GM12891 (cell line): ENCODE measurements around the gene SORCS2.
"Not testable (repeated sequence)": the region's sequence is repeated elsewhere in the genome, so short reads cannot be mapped to it uniquely, and the experiment has no call there.

Source experiments
- DNase-seq: peaks from one replicate; pipeline ENCODE4 v3.0.0; 2011; ENCODE audit warnings: low spot score; ENCODE audit not compliant: insufficient read length
- FAIRE-seq: peaks from 2 replicates; lab custom pipeline; 2011; peaks lifted over from hg19 to GRCh38; lab: Jason Lieb, UNC
- PAX5 ChIP-seq: IDR thresholded peaks from 2 replicates; pipeline ENCODE4 v1.6.1; 2011; ENCODE audit warnings: low read length, moderate library complexity, mild to moderate bottlenecking; ENCODE audit not compliant: insufficient read depth, severe bottlenecking
- POLR2A ChIP-seq: IDR thresholded peaks from 2 replicates; pipeline ENCODE4 v1.6.1; 2011; ENCODE audit warnings: low read depth, low read length, control low read depth
- POLR2AphosphoS5 ChIP-seq: IDR thresholded peaks from 2 replicates; pipeline ENCODE4 v1.6.1; 2011; ENCODE audit warnings: low read depth, low read length, control low read depth
- POU2F2 ChIP-seq: IDR thresholded peaks from 2 replicates; pipeline ENCODE4 v1.6.1; 2011; ENCODE audit warnings: low read depth, mild to moderate bottlenecking, control low read depth, low read length, moderate library complexity
- SPI1 ChIP-seq: IDR thresholded peaks from 2 replicates; pipeline ENCODE4 v1.6.1; 2011; ENCODE audit warnings: low read depth, low read length, control low read depth
- TAF1 ChIP-seq: IDR thresholded peaks from 2 replicates; pipeline ENCODE4 v1.6.1; 2011; ENCODE audit warnings: low read depth, low read length, control low read depth

The SORCS2 gene

DNA sequence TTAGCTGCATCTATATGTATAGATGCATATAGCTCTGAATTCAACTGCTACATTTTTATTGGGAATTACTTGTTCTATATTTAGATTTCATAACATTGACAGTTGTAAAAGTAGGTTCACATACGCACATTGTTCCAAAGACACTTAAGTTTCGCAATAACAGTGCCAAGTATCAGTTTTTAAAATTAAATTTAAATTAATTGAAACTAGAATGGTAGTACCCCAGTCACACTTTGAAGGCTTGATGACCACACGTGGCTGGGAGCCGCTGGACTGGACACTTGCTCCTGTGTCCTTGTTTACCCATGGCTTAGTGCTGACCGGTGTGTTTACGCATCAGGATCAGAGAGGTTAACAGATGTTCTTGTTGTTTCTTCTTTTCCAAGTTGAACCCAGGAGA lies 383.1 kb downstream of the SORCS2 start:
- no peak for TF ChIP-seq POLR2A
- no peak for TF ChIP-seq PAX5
- FAIRE-seq, result no peak

DNA sequence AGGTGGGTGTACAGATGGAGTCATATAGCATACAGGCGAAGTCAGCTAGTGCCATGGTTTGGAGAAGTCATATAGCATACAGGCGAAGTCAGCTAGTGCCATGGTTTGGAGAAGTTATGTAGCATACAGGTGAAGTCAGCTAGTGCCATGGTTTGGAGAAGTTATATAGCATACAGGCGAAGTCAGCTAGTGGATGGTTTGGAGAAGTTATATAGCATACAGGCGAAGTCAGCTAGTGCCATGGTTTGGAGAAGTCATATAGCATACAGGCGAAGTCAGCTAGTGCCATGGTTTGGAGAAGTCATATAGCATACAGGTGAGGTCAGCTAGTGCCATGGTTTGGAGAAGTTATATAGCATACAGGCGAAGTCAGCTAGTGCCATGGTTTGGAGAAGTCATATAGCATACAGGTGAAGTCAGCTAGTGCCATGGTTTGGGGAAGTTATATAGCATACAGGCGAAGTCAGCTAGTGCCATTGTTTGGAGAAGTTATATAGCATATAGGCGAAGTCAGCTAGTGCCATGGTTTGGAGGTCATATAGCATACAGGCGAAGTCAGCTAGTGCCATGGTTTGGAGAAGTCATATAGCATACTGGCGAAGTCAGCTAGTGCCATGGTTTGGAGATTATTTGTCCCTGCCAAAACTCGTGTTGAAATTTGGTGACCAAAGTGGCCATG lies 385.2 kb downstream of the SORCS2 start:
- not testable (repeated sequence) for FAIRE-seq

More for the DNA sequence above, 383.1 kb downstream of the SORCS2 start:
- no peak for DNase-seq

DNA sequence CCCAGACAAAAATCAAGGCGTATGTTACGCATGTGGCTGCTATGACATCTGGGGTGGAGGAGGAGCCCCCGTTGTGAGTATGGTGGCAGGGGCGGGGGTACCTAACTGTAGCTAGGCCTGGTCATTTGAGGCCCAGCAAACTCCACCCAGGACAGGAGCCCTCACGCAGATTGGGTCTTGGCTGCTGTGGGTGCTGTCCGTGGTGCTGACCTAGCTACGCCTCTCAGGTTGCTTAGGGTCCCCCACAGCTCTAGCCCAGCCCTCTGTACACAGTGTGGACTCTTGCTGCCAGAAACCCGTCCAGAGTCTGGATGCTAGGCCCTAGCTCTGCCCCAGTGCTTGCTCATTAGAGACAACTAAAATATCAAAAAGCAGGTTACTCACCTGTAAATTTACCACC lies 389.1 kb downstream of the SORCS2 start:
- FAIRE-seq (no peak), DNase-seq (no peak)
- TF ChIP-seq POLR2A (no peak), POLR2AphosphoS5 (no peak)

More for the DNA sequence above, 385.2 kb downstream of the SORCS2 start:
- not testable (repeated sequence) for DNase-seq

DNA sequence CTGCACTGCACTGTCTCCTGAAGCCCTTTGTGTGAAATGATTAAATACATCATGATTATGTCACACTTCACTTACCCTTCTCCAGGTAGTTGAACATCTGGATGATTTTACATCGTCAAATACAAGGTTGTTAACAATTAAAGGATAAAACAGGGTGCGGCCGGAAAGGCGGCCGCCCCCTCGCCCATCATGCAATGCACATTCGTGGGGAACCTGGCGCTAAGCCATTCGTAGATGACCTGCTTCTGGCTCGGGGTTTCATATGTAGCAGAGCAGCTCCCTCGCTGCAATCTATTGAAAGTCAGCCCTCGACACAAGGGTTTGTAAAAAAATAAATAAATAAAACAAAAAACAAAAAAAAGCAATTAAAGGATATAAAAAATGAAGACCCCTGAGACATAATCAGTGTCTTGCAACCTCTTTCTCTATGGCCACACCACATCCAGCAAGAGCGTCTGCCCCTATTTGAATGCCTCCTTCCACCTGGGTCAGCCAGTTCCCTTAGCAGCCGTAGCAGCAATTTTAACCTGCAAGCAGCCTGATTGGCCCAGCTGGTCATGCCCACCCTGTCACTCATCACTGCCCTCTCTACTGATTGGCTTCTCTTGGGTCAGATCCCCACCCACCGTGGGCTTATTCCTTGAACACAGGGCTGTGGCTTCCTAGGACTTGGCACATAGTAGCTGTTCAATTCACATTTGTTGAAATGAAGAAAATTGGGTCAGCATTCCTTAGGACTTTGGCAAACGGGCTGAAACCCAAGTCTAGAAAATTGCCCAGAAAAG lies 390.2 kb downstream of the SORCS2 start:
- TF ChIP-seq PAX5, result no peak
- TF ChIP-seq POLR2AphosphoS5, result no peak
- no peak for TF ChIP-seq POLR2A
- no peak for TF ChIP-seq SPI1
- no peak for TF ChIP-seq TAF1
- TF ChIP-seq POU2F2, result no peak
- FAIRE-seq (no peak), DNase-seq (no peak)

DNA sequence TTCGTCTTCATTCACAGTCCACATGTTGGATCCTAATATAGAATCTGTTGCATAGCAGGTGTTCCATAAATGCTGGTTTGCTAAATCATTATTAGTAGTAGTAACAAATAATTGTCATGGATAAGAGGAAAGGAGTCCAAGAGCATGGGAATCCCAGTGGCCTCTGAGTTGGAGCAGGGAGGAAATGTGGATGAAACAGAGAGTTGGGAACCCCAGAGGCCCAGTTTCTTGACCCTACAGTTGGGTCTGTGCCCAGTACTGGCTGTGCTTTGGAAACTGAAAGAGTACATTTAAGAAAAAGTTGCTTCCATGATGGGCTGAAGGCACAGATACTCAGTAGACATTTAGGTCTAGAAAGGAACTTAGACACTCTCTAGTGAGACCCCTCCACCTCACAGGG lies 391.8 kb downstream of the SORCS2 start:
- TF ChIP-seq POU2F2, result no peak
- no peak for TF ChIP-seq POLR2A
- TF ChIP-seq SPI1, result no peak
- TF ChIP-seq POLR2AphosphoS5, result no peak
- no peak for TF ChIP-seq PAX5
- no peak for TF ChIP-seq TAF1
- no peak for DNase-seq
- no peak for FAIRE-seq

DNA sequence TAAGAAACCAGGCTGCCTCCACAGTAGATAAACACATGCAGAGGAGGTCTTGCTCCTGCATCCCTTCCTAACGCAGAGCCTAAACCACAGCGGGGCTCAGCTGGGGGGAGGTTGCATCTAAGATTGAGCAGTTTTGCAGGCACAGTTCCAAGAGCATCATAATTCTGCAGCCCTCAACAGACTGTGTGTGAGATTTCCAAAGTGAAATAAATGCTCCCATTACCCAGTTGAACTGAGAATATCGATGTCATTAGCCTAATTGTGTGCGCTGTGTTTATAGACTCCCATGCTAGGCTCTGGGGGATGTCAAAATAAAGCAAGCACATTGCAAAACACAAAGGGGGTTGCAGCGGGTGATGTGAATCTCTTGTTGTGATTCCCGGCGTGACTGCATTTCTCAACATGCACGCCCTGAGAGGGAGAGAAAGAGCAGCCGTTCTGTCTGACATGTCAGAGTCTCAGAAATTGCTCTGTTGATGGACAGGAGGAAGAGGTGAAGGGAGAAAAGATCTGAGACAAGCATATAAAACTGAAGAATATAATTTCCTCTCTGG lies 392.3 kb downstream of the SORCS2 start:
- DNase-seq (no peak), FAIRE-seq (no peak)
- no peak for TF ChIP-seq POLR2AphosphoS5

DNA sequence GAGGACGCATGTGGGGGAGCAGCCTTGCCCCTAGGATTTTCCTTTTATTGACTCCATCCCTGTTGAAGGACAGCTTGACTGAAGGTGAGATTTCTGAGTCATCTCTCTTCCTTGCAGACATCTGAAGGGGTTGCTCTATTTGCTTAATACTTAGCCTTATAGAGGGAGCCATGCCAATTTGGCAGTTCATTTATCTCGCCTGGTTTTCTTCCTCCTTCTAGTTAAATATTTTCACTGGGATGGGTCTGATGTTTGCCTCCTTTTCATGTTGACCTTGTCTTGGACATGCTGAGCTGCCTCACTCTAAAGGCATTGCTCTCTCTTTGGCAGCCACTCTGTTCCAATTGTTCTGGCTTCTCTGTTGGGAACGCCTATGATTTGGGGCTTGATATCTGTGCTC lies 393.4 kb downstream of the SORCS2 start:
- no peak for TF ChIP-seq SPI1
- TF ChIP-seq POU2F2, result no peak
- no peak for TF ChIP-seq POLR2A
- TF ChIP-seq TAF1, result no peak
- TF ChIP-seq PAX5, result no peak
- no peak for TF ChIP-seq POLR2AphosphoS5
- FAIRE-seq (no peak), DNase-seq (no peak)

DNA sequence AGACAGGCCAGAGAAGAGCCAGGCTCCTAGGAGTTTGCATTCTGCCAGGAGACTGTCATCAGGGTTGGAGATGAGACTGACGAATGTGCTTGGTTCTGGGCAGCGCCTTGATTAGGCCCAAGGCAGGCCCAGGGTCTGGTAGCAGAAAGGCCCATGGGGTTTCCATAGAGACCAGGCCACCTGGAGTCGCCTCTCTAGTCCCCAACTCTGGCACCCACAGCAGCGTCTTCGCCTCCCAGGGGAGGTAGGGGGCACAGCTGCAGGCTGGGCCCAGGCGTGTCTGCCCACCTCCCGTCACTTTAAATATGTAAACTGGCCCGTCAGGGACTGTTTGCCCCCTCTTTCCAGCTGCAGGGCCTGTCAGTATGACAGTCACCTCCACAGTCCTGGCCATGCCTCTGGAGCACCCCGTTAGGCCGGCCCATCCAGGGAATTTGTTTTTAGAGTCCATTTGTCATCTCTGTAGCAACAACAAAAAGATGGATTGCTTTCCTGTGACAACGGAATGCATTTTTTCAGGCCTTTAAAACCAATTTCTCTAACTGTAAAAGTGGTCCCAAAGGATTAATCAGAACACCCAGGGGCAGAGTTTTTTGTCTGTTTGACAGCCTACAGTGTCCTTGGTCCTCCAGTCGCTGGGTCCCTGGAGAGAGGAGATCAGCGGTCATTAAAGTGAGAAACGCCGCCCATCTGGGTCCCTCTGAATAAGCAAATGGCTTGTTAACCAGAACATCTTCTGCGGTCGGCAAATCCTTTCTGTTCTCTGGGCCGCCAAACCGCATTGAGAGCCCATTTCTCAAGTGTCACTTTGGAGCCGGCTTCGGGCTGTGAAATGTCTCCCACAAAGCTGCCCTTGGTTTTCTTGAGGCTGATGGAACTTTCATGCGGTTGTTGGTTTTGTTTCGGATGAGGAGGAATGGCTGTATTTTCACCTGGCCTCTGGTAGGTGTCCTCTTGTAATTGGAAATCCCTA lies 395.4 kb downstream of the SORCS2 start:
- no peak for TF ChIP-seq PAX5
- TF ChIP-seq TAF1, result no peak
- no peak for TF ChIP-seq POLR2A
- no peak for TF ChIP-seq POU2F2
- no peak for TF ChIP-seq POLR2AphosphoS5
- TF ChIP-seq SPI1, result no peak
- FAIRE-seq (no peak), DNase-seq (no peak)

DNA sequence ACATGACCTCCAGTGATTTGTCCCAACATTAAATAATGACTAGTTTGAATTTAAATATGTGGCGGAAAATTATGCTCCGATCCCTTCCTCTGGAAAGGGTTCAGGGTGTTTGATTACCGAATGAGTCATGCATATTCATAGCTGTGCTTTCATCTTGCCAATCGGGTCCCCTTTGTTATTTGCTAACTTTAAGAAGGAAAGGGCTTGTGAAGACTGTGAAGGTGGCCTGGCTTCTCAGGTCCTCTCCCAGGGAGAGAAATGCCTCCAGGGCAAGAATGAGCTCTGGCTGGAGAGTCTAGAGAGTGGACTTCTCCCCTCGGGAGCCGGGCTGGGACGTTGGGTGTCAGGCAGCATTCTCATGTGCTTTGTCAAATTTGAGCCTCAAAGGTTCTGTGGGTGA lies 397.9 kb downstream of the SORCS2 start:
- DNase-seq, result no peak
- FAIRE-seq, result no peak
- TF ChIP-seq TAF1 (no peak), POLR2A (no peak), POU2F2 (no peak), PAX5 (no peak), SPI1 (no peak), POLR2AphosphoS5 (no peak)

DNA sequence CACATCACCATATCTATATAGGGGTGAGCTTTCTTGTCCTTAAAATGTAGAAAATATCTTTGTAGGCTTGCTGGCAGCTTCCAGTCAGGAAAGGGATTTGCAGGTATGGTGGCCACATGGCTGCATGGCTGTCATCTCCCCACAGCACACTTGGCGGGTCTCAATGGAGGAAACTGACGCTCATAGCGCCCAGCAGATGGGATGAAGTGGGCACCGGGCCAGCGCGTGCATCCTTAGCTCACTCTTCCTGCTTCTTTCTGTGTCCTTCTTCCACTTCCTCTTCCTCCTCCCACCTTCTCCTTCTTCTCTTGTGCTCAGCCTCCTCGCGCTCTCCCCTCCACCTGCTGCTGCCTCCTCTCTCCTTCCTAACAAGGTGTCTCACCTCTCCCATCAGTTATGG lies 398.6 kb downstream of the SORCS2 start:
- no peak for TF ChIP-seq POU2F2
- no peak for TF ChIP-seq SPI1
- TF ChIP-seq POLR2A, result no peak
- TF ChIP-seq TAF1, result no peak
- no peak for TF ChIP-seq POLR2AphosphoS5
- no peak for TF ChIP-seq PAX5
- no peak for DNase-seq
- no peak for FAIRE-seq
